ENCODE measurements around the gene CREG2.
A peak's percentile ranks its signal among the peaks of the same experiment; 100 is the strongest.

CREG2 gene

GRCh38 chr2:101374821-101375561 lies 12.3 kb downstream of the CREG2 start:
- H3K4me3 ChIP-seq (ENCODE audit: low read depth, low read length) = no peak overlapping the region
- H2BK12ac ChIP-seq (ENCODE audit: low read length) = no peak overlapping the region
- no CpG with 5 or more reads among the region's 7 CpGs for WGBS (ENCODE audit: extremely low coverage, insufficient coverage, insufficient read length)
- no peak overlapping the region for H2BK5ac ChIP-seq (ENCODE audit: low read depth, low read length, poor library complexity)
- H3K27ac ChIP-seq (ENCODE audit: low read depth, low read length) = no peak overlapping the region
- H3K79me2 ChIP-seq (ENCODE audit: control insufficient read depth, insufficient read depth, low read length, poor library complexity) = no peaks in the 10 kb centered on the region
- no peaks in the 10 kb centered on the region for H3K27me3 ChIP-seq (ENCODE audit: insufficient read depth, low read length)
- H3K9ac ChIP-seq (ENCODE audit: low read length) = no peak overlapping the region
- peaks cover 7 to 8% of the 10 kb centered on the region in 2 experiments for H3K4me1 ChIP-seq (ENCODE audit: control insufficient read depth in 1 of 2, insufficient read depth in 2 of 2, low read length in 2 of 2)
- no peak overlapping the region for H3K14ac ChIP-seq (ENCODE audit: low read length)
- H3K36me3 ChIP-seq (ENCODE audit: control insufficient read depth in 1 of 2, insufficient read depth in 2 of 2, low read length in 2 of 2) = no peaks in the 10 kb centered on the region
- no peak overlapping the region for H3K4me2 ChIP-seq (ENCODE audit: low read length)
- peaks cover 3% of the 10 kb centered on the region for H3K79me1 ChIP-seq (ENCODE audit: low read length)
- no peak overlapping the region for H2AK5ac ChIP-seq (ENCODE audit: low read length)
- H2BK120ac ChIP-seq (ENCODE audit: insufficient read depth, low read length, poor library complexity) = no peak overlapping the region
- no peak overlapping the region for H4K12ac ChIP-seq (ENCODE audit: low read depth, low read length)
- H4K91ac ChIP-seq (ENCODE audit: low read depth, low read length) = no peak overlapping the region
- no peak overlapping the region for H3K23ac ChIP-seq (ENCODE audit: low read length)
- no peaks in the 10 kb centered on the region for H3K9me3 ChIP-seq (ENCODE audit: insufficient read depth, low read depth, low read length)
- DNase-seq = no peak
- H3K18ac ChIP-seq (ENCODE audit: low read length) = no peak overlapping the region
- H2AFZ ChIP-seq (ENCODE audit: insufficient read depth, low read length, poor library complexity) = no peak overlapping the region
- H3K4ac ChIP-seq (ENCODE audit: low read depth, low read length) = no peak overlapping the region
- no peak overlapping the region for H4K8ac ChIP-seq (ENCODE audit: low read depth, low read length)

- Histone ChIP-seq H3K4me1 (ENCODE audit: control insufficient read depth in 1 of 2, insufficient read depth in 2 of 2, low read length in 2 of 2) (peaks cover 7 to 8% of the 10 kb centered on the region in 2 experiments), H2BK12ac (ENCODE audit: low read length) (no peak overlapping the region), H2BK120ac (ENCODE audit: insufficient read depth, low read length, poor library complexity) (no peak overlapping the region), H3K4me2 (ENCODE audit: low read length) (no peak overlapping the region), H3K14ac (ENCODE audit: low read length) (no peak overlapping the region), H3K23ac (ENCODE audit: low read length) (no peak overlapping the region), H3K27me3 (ENCODE audit: insufficient read depth, low read length) (no peaks in the 10 kb centered on the region), H3K18ac (ENCODE audit: low read length) (no peak overlapping the region), H4K12ac (ENCODE audit: low read depth, low read length) (no peak overlapping the region), H4K8ac (ENCODE audit: low read depth, low read length) (no peak overlapping the region), H3K79me2 (ENCODE audit: control insufficient read depth, insufficient read depth, low read length, poor library complexity) (no peaks in the 10 kb centered on the region), H3K9me3 (ENCODE audit: insufficient read depth, low read depth, low read length) (no peaks in the 10 kb centered on the region), H3K27ac (ENCODE audit: low read depth, low read length) (no peak overlapping the region), H3K4me3 (ENCODE audit: low read depth, low read length) (no peak overlapping the region), H4K91ac (ENCODE audit: low read depth, low read length) (no peak overlapping the region), H3K36me3 (ENCODE audit: control insufficient read depth in 1 of 2, insufficient read depth in 2 of 2, low read length in 2 of 2) (no peaks in the 10 kb centered on the region), H2AK5ac (ENCODE audit: low read length) (no peak overlapping the region), H2BK5ac (ENCODE audit: low read depth, low read length, poor library complexity) (no peak overlapping the region), H3K79me1 (ENCODE audit: low read length) (peaks cover 3% of the 10 kb centered on the region), H2AFZ (ENCODE audit: insufficient read depth, low read length, poor library complexity) (no peak overlapping the region), H3K4ac (ENCODE audit: low read depth, low read length) (no peak overlapping the region), H3K9ac (ENCODE audit: low read length) (no peak overlapping the region)
- no CpG with 5 or more reads among the region's 1 CpG for WGBS (ENCODE audit: extremely low coverage, insufficient coverage, insufficient read length)
- no peak for DNase-seq
These were observed 14.5 kb downstream of the CREG2 start for GRCh38 chr2:101372792-101373191.

GRCh38 chr2:101371636-101372035 lies 15.7 kb downstream of the CREG2 start:
- no peak for DNase-seq
- Histone ChIP-seq H2AFZ (ENCODE audit: insufficient read depth, low read length, poor library complexity) (no peak overlapping the region), H4K91ac (ENCODE audit: low read depth, low read length) (peak overlapping the region; percentile 3), H3K79me2 (ENCODE audit: control insufficient read depth, insufficient read depth, low read length, poor library complexity) (no peaks in the 10 kb centered on the region), H3K4ac (ENCODE audit: low read depth, low read length) (peak overlapping the region; percentile 0), H4K12ac (ENCODE audit: low read depth, low read length) (no peak overlapping the region), H3K27ac (ENCODE audit: low read depth, low read length) (no peak overlapping the region), H3K9me3 (ENCODE audit: insufficient read depth, low read depth, low read length) (no peaks in the 10 kb centered on the region), H2AK5ac (ENCODE audit: low read length) (no peak overlapping the region), H4K8ac (ENCODE audit: low read depth, low read length) (no peak overlapping the region), H3K23ac (ENCODE audit: low read length) (no peak overlapping the region), H2BK12ac (ENCODE audit: low read length) (peak overlapping the region; percentile 28), H2BK120ac (ENCODE audit: insufficient read depth, low read length, poor library complexity) (no peak overlapping the region), H3K79me1 (ENCODE audit: low read length) (peaks cover 3% of the 10 kb centered on the region), H3K36me3 (ENCODE audit: control insufficient read depth in 1 of 2, insufficient read depth in 2 of 2, low read length in 2 of 2) (no peaks in the 10 kb centered on the region), H3K4me1 (ENCODE audit: control insufficient read depth in 1 of 2, insufficient read depth in 2 of 2, low read length in 2 of 2) (peaks cover 7 to 8% of the 10 kb centered on the region in 2 experiments), H3K18ac (ENCODE audit: low read length) (no peak overlapping the region), H3K4me2 (ENCODE audit: low read length) (no peak overlapping the region), H3K9ac (ENCODE audit: low read length) (no peak overlapping the region), H3K14ac (ENCODE audit: low read length) (no peak overlapping the region), H3K27me3 (ENCODE audit: insufficient read depth, low read length) (no peaks in the 10 kb centered on the region), H2BK5ac (ENCODE audit: low read depth, low read length, poor library complexity) (no peak overlapping the region), H3K4me3 (ENCODE audit: low read depth, low read length) (no peak overlapping the region)
- WGBS (ENCODE audit: extremely low coverage, insufficient coverage, insufficient read length) = no CpG with 5 or more reads among the region's 4 CpGs

GRCh38 chr2:101369100-101369499 lies 18.2 kb downstream of the CREG2 start:
- Histone ChIP-seq H4K12ac (ENCODE audit: low read depth, low read length) (no peak overlapping the region), H2BK12ac (ENCODE audit: low read length) (no peak overlapping the region), H3K4me1 (ENCODE audit: control insufficient read depth in 1 of 2, insufficient read depth in 2 of 2, low read length in 2 of 2) (peaks cover 7 to 8% of the 10 kb centered on the region in 2 experiments), H3K4me2 (ENCODE audit: low read length) (no peak overlapping the region), H2BK5ac (ENCODE audit: low read depth, low read length, poor library complexity) (no peak overlapping the region), H3K4ac (ENCODE audit: low read depth, low read length) (no peak overlapping the region), H4K8ac (ENCODE audit: low read depth, low read length) (no peak overlapping the region), H3K9me3 (ENCODE audit: insufficient read depth, low read depth, low read length) (no peaks in the 10 kb centered on the region), H3K27me3 (ENCODE audit: insufficient read depth, low read length) (no peaks in the 10 kb centered on the region), H2AK5ac (ENCODE audit: low read length) (no peak overlapping the region), H3K23ac (ENCODE audit: low read length) (no peak overlapping the region), H3K79me1 (ENCODE audit: low read length) (peaks cover 3% of the 10 kb centered on the region), H3K9ac (ENCODE audit: low read length) (no peak overlapping the region), H3K27ac (ENCODE audit: low read depth, low read length) (no peak overlapping the region), H3K79me2 (ENCODE audit: control insufficient read depth, insufficient read depth, low read length, poor library complexity) (no peaks in the 10 kb centered on the region), H4K91ac (ENCODE audit: low read depth, low read length) (no peak overlapping the region), H3K18ac (ENCODE audit: low read length) (no peak overlapping the region), H3K14ac (ENCODE audit: low read length) (no peak overlapping the region), H3K4me3 (ENCODE audit: low read depth, low read length) (no peak overlapping the region), H2BK120ac (ENCODE audit: insufficient read depth, low read length, poor library complexity) (no peak overlapping the region), H3K36me3 (ENCODE audit: control insufficient read depth in 1 of 2, insufficient read depth in 2 of 2, low read length in 2 of 2) (no peaks in the 10 kb centered on the region), H2AFZ (ENCODE audit: insufficient read depth, low read length, poor library complexity) (no peak overlapping the region)
- WGBS (ENCODE audit: extremely low coverage, insufficient coverage, insufficient read length) = no CpG with 5 or more reads among the region's 4 CpGs
- no peak for DNase-seq
